ENCODE data around the gene GLS.
"Not testable (repeated sequence)": the region's sequence is repeated elsewhere in the genome, so short reads cannot be mapped to it uniquely, and the experiment has no call there.

The GLS gene

GRCh38 chr2:190987938-190988337, 107.3 kb downstream of the GLS start:
- DNase-seq: no peak

GRCh38 chr2:190988910-190989309, 108.3 kb downstream of the GLS start:
- no peak for DNase-seq

- DNase-seq: no peak
These were observed 109.5 kb downstream of the GLS start for GRCh38 chr2:190990132-190990531.

GRCh38 chr2:190993292-190993643, 112.6 kb downstream of the GLS start:
- no peak for DNase-seq

- DNase-seq: no peak
These were observed 113.5 kb downstream of the GLS start for GRCh38 chr2:190994148-190994547.

- DNase-seq: not testable (repeated sequence)
These were observed 114.7 kb downstream of the GLS start for GRCh38 chr2:190995315-190995714.

GRCh38 chr2:190996338-190996946, 115.8 kb downstream of the GLS start:
- DNase-seq: peak in 1 of 56 donors; percentile 9

- peak in 1 of 56 donors; percentile 3 for DNase-seq
These were observed 116.3 kb downstream of the GLS start for GRCh38 chr2:190996947-190997346.

GRCh38 chr2:190997526-190998113, 117.0 kb downstream of the GLS start:
- no peak for DNase-seq

- DNase-seq: no peak
These were observed 118.4 kb downstream of the GLS start for GRCh38 chr2:190999058-190999457.

- peak in 1 of 56 donors; percentile 4 for DNase-seq
These were observed 119.5 kb downstream of the GLS start for GRCh38 chr2:190999949-191000665.

GRCh38 chr2:191001032-191001431, 120.4 kb downstream of the GLS start:
- no peak for DNase-seq

- no peak for DNase-seq
These were observed 121.0 kb downstream of the GLS start for GRCh38 chr2:191001624-191002023.

- DNase-seq: no peak
These were observed 123.0 kb downstream of the GLS start for GRCh38 chr2:191003405-191004309.

- DNase-seq: no peak
These were observed 125.7 kb downstream of the GLS start for GRCh38 chr2:191006297-191006696.

- DNase-seq: no peak
These were observed 126.6 kb downstream of the GLS start for GRCh38 chr2:191006997-191007783.

GRCh38 chr2:191008286-191008685, 127.7 kb downstream of the GLS start:
- DNase-seq: no peak

GRCh38 chr2:191009541-191010374, 129.1 kb downstream of the GLS start:
- DNase-seq: no peak

- no peak for DNase-seq
These were observed 130.6 kb downstream of the GLS start for GRCh38 chr2:191010887-191011885.

Data from nucleus accumbens (tissue), 56 donors.